ENCODE measurements around the gene SLC15A5.
A peak's percentile ranks its signal among the peaks of the same experiment; 100 is the strongest.

Gene SLC15A5

DNA sequence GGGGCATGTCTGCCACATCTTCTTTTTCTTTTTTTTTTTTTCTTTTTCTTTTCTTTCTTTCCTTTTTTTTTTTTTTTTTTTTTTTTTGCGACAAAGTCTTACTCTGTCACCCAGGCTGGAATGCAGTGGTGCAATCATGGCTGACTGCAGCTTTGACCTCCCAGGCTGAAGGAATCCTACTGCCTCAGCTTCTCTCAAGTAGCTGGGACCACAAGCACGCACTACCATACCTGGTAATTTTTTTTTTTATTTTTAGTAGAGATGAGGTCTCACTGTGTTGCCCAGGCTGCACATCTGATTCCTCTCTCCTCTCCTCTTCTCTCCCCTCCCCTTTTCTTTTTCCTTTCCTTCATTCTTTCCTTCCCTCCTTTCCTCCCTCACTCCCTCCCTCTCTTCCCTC, 18.5 kb downstream of the SLC15A5 start:
- DNase-seq: no peak

- no peak for DNase-seq
Observed at GRCh38 chr12:16246264-16246663, 31.2 kb downstream of the SLC15A5 start.

DNA sequence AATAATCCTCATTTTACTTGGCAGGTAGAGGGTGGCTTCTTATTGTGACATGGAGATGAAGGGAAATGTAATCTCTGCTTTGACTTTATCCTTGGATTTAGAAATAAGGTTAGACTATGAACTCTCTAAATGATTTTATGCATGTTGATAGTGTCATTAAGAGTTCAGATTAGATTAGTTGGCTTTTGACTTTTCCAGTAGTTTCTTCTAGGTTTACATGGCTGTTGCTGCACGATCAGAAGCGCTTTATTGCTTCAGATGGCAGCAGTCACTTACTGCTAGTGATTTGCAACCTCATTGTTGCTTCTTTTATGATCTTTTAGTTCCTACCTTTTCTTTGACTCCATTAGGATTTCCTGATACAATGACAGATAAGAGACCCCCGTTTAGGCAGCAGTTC, 32.3 kb downstream of the SLC15A5 start:
- no peak for DNase-seq

- no peak for DNase-seq
Observed at GRCh38 chr12:16243487-16244412, 33.7 kb downstream of the SLC15A5 start.

DNA sequence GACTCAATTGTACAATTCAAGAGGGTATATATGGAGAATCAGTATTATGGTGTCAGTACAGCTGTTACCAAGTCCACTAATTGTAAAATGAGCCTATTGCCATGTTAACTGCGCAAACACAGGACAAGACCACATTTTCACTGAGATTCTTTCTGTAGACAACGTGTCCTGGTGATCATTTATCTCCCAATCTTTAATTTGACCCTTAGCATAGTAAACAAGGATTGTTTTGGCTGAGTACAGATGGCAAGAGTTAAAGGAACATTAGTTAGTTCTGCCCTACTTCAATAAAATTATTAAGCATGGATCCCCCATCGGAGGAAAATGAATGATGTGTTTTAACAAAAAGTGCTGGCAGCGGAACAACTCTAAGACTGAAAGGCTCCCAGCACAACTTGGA, 36.1 kb downstream of the SLC15A5 start:
- no peak for DNase-seq

DNA sequence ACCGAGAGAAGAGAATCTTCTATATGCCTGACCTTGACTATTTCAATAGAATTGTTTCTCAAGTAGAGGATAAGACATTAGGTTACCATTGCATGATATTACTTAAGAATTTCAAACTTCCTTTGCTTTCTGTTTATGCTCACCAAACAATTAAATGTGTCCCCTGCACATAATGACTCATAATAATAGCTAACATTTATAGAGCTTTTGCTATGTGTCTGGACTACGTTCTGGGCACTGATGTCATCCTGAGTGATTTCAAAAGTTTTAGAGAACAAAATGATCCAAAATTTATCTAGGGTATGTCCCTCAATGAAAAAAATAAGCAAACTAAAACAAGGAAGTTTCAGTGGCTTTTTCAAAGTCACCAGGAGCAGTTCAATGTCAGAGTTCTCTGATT, 38.8 kb downstream of the SLC15A5 start:
- DNase-seq: no peak

GRCh38 chr12:16229676-16230075, 47.8 kb downstream of the SLC15A5 start:
- DNase-seq: no peak

DNA sequence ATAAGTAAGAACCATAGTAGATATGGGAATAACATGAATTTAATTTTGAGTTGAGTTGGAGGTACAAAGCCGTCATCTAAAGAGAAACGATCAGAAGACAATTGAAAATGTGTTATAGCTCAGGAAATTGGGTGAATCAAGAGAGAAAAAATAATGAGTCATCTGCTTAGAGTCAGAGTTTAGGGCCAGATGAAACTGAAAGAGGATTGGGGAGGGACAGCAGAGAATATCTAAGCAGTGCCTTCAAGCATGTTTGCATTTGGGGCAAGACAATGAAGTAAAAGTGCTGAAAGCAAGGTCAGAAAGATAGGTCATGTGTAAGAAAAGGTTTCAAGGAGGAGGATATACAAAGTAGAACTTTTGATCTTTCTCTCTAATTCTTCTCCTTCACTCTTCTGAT, 49.4 kb downstream of the SLC15A5 start:
- DNase-seq: no peak

- peak in 2 of 3 experiments; percentile 2 to 34 for DNase-seq
Observed at GRCh38 chr12:16225692-16226091, 51.8 kb downstream of the SLC15A5 start.

DNA sequence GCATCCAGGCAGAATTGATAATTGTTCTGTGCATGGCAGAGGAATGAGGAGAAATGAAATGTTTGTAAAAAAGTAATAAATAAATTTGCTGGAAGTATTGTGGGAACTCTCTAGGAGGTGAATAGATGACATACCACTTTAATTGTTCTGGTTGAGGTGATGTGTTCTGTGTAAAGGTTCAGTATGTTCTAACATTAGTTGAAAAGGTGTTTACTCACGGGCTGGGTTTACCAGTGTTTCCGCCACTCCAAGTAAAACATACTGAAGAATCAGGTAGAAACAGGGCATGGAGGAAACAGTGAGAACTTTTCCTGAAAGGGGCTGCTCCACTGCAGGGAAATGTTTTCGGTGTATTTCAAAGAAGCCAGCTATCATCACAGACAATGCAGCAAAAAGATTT, 53.3 kb downstream of the SLC15A5 start:
- no peak for DNase-seq

DNA sequence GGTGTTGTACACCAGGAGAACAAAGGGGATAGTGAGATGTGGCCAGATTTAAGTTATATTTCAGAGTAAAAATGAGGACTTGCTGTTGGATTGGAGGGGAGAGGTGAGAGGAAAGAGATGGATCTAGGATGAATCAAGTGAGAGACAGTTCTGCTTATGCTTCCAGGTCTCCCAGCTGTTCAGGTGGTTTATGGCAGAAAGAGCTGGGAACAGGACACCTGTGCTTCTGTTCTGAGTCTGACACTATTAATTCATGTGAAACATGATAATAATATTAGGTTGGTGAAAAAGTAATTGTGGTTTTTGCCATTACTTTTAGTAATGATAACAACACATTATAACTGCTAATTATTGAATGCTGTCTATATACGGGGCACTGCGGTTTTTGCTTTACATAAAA, 55.7 kb downstream of the SLC15A5 start:
- no peak for DNase-seq

GRCh38 chr12:16220120-16220519, 57.4 kb downstream of the SLC15A5 start:
- DNase-seq: no peak

GRCh38 chr12:16218934-16219751, 58.3 kb downstream of the SLC15A5 start:
- DNase-seq: no peak

DNA sequence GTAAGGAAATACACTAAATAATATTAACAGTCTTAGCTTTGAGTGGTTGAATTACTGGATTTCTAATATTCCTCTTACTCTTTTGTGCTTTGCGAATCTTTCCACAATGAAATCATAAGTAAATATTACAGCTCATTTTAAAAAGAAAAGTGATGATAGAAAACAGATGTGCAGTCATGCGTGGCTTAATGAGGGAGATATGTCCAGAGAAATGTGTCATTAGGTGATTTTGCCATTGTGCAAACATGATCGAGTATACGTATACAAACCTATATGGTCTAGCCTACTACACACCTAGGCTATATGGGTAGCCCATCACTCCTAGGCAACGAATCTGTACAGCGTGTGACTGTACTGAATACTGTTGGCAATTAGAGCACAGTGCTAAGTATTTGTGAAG, 59.3 kb downstream of the SLC15A5 start:
- DNase-seq: peak in 1 of 3 experiments; percentile 26

- DNase-seq: no peak
Observed at GRCh38 chr12:16211731-16212130, 65.8 kb downstream of the SLC15A5 start.

DNA sequence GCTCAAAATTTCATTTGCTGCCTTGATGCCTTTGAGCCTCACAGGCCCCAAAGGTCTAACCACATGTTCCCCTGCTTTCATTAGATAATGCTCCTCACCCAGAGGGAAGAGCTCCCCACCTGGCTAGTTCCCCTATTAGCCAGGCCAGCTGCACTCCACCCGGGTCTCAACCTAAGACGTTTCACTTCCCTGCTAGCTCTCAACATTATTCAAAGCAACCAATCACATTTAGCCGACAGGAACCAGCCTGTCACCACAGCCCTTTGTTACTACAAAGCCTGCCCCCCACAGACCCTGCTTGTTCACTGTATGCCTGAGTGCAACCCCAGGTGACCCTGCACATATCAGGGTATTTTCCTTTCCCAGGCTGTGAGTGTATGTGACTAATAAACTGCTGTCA, 78.6 kb downstream of the SLC15A5 start:
- DNase-seq: peak in 1 of 3 experiments; percentile 20

- DNase-seq: no peak
Observed at GRCh38 chr12:16197600-16197999, 79.9 kb downstream of the SLC15A5 start.

DNA sequence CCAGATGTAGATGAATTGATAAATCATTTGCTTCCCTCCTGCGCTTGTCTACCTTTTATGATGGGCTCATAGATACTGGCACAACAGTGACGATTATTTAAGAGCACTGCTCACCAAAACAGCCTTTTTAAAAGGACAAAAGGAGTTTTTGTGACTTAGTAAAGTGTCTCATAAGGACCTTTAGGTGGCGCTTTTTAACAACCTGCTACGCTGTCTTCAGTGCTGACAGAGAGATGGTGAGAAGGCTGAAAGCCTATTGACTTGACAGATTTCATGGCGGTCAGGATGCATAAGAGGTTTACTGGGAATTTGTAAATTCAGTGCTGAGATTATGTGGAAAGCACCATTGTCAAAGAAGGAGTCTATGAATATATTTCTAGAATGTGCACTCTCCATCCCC, 87.6 kb downstream of the SLC15A5 start:
- peak in 2 of 3 experiments; percentile 21 to 37 for DNase-seq

- DNase-seq: peak; percentile 22 to 100 (median 95)
Observed at GRCh38 chr12:16187660-16188059, 89.8 kb downstream of the SLC15A5 start.

GRCh38 chr12:16184681-16185080, 92.8 kb downstream of the SLC15A5 start:
- DNase-seq: no peak

GRCh38 chr12:16183541-16183940, 93.9 kb downstream of the SLC15A5 start:
- DNase-seq: no peak

DNA sequence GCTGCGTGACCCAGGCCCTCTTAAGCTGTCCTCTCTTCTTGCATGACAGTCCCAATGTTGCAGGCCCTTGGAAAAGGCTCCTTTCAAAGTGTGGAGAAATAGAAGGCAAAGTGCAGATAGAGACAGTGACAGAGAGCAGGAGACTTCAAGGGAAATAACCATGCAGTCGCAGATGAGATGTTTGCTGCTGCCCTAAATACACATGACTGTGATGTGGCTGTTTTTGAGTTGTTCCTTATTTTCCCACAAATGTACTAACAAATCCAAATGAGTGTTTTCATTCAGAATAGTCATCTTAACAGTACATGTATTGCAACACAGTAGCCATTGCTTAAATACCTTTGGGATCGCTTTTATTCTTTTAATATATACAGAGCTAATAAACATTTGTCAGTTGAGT, 101.6 kb downstream of the SLC15A5 start:
- DNase-seq: no peak

DNA sequence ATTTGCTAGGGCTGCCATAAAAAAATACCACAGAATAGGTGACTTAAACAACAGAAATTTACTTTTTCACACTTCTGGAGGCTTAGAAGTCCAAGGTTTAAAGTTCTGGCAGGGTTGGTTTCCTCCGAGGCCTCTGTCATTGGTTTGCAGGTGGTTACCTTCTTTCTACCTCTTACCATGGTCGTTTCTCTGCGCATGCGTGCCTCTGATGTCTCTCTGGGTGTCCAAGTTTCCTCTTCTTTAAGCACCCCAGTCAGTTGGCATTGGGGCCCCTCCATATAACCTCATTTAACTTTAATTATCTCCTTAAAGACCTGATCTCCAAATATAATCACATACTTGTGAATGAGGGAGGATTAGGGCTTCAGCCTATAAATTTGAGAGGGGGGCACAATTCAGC, 103.2 kb downstream of the SLC15A5 start:
- DNase-seq: no peak

- no peak for DNase-seq
Observed at GRCh38 chr12:16171348-16171747, 106.1 kb downstream of the SLC15A5 start.

Measured in NCI-H1417 (cell line).